OCI-LY3 (cell line): ENCODE results near the gene COL4A2.

ENCODE experiments used
- EZH2phosphoT487 ChIP-seq: fragments of 200-600 bp; shearing (Covaris generic); IDR thresholded peaks from 2 replicates; pipeline ENCODE4 v1.6.1; 2018; ENCODE audit warnings: antibody characterized with exemption, mixed run types, low read depth
- TF ChIP-seq, protein P1 (sequence below): fragments of 200-600, 300-600 bp; sonication (generic); IDR thresholded peaks from 2 replicates; pipeline ENCODE4 v1.5.1; 2014; ENCODE audit warnings: antibody characterized with exemption, low read length, low read depth

DNA sequence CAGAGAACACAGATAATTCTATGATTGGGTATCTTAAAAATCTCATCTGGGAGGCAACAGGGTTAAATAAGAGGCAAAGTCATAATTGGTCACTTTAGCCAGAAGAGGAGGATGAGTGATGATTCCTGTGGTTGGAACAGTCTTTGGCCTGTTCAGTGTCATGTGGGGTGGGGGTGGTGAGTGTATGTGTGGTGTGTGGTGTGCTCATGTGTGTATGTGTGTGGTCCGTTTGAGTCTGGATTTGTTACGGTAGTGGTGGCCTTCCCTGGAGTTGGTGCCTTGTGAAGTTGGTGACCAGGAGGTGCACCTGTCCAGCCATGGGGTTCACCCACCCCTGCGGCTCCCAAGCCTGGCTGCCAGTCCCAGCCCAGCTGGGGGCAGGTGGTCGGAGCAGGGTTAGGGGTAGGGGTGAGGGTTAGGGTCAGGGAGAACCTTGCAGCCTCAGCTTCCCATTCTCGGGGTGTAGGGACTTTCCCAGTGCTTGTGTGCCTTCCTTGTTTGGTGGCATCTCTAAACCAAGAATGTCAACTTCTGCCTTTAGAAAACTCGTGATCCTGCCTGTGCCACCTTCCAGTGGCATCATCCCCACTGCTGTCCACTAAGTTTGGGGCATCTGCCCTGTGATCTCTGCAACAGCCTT lies 156.9 kb downstream of the COL4A2 start:
- TF ChIP-seq, protein P1, sequence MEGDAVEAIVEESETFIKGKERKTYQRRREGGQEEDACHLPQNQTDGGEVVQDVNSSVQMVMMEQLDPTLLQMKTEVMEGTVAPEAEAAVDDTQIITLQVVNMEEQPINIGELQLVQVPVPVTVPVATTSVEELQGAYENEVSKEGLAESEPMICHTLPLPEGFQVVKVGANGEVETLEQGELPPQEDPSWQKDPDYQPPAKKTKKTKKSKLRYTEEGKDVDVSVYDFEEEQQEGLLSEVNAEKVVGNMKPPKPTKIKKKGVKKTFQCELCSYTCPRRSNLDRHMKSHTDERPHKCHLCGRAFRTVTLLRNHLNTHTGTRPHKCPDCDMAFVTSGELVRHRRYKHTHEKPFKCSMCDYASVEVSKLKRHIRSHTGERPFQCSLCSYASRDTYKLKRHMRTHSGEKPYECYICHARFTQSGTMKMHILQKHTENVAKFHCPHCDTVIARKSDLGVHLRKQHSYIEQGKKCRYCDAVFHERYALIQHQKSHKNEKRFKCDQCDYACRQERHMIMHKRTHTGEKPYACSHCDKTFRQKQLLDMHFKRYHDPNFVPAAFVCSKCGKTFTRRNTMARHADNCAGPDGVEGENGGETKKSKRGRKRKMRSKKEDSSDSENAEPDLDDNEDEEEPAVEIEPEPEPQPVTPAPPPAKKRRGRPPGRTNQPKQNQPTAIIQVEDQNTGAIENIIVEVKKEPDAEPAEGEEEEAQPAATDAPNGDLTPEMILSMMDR = no peak
- TF ChIP-seq EZH2phosphoT487 = no peak
